NCI-H524 treated with DMSO at 0.1 percent for 48 hours (cell line): ENCODE measurements around the gene ALPK3.

Source experiments
- DNase-seq: peaks from one replicate; lab custom pipeline; 2025; lab: John Stamatoyannopoulos, UW

Gene ALPK3, protein sequence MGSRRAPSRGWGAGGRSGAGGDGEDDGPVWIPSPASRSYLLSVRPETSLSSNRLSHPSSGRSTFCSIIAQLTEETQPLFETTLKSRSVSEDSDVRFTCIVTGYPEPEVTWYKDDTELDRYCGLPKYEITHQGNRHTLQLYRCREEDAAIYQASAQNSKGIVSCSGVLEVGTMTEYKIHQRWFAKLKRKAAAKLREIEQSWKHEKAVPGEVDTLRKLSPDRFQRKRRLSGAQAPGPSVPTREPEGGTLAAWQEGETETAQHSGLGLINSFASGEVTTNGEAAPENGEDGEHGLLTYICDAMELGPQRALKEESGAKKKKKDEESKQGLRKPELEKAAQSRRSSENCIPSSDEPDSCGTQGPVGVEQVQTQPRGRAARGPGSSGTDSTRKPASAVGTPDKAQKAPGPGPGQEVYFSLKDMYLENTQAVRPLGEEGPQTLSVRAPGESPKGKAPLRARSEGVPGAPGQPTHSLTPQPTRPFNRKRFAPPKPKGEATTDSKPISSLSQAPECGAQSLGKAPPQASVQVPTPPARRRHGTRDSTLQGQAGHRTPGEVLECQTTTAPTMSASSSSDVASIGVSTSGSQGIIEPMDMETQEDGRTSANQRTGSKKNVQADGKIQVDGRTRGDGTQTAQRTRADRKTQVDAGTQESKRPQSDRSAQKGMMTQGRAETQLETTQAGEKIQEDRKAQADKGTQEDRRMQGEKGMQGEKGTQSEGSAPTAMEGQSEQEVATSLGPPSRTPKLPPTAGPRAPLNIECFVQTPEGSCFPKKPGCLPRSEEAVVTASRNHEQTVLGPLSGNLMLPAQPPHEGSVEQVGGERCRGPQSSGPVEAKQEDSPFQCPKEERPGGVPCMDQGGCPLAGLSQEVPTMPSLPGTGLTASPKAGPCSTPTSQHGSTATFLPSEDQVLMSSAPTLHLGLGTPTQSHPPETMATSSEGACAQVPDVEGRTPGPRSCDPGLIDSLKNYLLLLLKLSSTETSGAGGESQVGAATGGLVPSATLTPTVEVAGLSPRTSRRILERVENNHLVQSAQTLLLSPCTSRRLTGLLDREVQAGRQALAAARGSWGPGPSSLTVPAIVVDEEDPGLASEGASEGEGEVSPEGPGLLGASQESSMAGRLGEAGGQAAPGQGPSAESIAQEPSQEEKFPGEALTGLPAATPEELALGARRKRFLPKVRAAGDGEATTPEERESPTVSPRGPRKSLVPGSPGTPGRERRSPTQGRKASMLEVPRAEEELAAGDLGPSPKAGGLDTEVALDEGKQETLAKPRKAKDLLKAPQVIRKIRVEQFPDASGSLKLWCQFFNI (N-terminal part only)

DNA sequence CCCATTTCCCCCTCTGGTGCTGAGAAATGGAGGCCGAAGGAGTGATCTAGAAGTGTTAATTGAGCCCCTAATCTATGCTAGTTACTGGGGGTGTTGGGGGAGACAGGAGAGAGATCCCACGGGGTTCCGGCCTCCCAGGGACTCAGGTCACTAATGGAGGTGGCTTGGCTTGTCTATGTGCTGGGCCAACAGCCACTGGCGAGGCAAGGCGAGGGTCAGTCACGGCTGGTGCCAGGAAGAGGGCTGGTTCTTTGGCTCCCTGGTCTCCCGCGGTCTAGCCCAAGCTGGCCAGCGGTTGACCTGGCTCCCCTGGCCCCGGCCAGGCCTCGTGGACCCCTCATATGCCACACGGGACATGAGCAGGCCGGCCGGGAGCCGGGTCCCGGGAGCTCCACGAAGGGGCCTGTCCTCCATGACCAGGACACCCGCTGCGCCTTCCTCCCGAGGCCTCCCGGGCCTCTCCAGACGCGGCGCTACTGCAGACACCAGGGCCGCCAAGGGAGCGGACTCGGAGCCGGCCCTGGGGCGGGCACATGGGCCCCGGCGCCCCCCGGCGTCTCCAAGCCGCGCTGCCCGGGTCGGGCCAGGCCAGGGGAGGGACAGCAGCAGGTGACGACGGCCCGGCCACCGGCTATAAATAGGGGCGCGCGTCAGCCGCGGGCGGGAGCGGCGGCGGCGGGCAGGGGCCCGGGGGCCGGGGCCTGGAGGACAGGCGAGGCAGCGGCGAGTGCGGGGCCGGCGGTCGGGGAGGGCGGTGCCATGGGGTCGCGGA, at the start of gene ALPK3:
Gene ALPK3 (plus strand): TSS at position 663 of the 772 bp plus-strand sequence. CDS start 97 bp downstream, at position 760.
- no peak for DNase-seq

DNA sequence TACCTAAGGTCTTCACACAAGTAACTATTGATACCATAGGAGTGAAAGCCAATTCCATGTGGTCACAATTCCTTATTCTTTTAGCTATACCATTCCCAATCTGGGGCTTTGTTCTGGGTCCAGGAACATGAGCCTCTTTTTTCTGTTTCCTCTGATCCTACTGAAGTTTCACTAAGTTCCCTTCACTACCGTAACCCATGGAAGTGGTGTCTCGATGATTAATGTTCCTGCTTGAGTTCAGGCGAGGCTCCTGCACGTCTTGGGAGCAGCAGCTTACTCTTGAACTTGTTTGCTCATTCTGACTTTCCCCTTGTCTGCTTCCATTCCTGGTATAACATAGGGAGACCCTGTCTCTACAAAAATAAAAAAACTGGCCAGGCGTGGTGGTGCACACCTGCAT, 45.1 kb upstream of the ALPK3 start:
- no peak for DNase-seq

DNA sequence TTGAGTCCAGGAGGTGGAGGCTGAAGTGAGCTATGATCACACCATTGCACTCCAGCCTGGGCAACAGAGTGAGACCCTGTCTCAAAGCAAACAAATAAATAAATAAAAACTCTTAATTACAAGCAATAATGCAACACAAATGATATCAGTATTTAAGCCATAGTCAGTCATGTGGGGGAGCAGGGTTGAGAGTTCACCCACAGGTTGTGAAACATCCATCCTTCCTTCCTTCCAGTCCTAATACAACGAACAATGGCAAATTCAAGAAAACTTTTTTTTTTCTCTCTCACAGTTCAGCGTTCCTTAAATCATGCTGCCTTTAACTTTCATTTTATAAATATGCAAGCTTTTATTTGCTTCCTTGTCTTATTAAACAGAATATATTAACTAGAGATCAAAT, 44.7 kb upstream of the ALPK3 start:
- no peak for DNase-seq

DNA sequence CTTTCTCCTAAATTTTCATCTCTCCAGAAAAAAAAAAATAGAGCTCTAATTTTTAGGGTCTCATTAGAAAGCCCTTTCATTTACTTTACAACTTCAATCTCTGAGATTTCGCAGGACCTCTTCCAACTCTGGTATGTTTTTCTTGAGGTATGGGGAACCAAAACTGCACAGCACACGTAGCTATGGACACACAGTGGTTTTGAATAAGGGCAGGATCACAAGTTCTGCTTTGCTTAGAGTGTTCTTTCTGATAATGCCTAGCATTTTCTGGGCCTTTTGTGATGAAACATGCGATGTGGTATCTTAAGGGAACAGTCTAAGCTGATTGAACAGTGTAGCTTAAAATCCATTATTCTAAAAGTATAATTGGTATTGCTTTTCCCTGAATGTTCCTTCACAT, 43.4 kb upstream of the ALPK3 start:
- no peak for DNase-seq

DNA sequence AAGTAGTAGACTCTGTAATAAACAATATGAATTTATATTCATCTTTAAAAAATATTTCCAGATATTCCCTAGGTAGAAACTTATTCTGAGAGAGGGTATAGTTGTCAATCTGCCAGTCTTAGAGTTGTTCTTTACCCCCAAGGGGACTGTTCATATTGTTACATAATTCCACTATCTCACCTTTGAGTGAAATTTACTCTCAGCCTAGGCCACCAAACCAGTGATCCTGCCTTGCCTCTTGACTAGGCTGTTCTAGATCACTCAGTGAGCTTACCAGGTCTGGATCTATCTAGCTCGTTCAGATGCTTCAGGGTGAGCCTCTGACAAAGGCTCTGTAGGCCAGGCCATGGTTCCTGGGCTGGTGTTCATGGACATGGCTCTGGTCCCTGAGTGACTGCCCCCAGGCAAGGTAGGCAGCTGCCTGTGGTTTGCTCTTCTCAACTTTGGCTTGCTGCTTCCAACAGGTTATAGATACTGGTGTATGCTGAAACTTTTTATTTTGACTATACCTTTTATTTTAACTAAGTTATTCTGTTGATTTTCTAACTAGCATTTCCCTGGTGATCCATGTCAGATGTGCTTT, 41.2 kb upstream of the ALPK3 start:
- no peak for DNase-seq

DNA sequence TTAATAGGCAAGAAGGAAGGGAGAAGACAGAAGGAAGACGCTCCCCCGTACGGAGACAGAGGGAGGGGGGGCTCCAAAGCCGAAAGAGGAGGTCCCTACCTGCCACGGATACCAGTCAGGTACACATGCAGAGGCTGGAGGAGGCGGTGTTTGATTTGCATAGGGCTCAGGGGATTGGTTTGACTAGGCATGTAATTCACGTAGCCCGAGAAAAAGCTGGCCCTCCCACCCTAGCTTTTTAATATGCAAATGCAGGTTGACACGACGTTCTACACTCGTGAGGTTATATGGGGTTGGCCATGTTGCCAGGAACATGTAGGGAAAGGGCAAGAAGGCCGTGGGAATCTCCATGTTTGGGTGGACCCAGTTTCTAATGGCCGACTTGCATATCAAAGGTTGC, 39.0 kb upstream of the ALPK3 start:
- no peak for DNase-seq

DNA sequence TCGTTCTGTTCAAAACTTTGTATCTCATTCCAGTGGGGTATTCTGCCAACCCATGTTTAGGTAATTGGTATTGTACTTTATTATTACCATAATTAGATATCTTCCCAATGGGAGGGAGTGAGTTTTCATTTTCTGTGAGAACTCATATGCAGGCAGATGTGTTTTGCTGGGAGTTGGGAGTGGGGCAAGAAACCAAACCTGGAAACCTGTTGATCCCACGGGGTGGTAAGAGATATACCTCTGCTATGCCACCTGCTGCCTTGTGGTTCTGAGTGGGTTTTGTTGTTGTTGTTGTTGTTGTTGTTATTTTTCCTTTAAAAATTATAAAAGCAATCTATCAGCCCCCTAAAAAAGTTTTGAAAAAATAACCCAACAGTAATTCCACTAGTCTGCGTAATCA, 36.7 kb upstream of the ALPK3 start:
- no peak for DNase-seq

DNA sequence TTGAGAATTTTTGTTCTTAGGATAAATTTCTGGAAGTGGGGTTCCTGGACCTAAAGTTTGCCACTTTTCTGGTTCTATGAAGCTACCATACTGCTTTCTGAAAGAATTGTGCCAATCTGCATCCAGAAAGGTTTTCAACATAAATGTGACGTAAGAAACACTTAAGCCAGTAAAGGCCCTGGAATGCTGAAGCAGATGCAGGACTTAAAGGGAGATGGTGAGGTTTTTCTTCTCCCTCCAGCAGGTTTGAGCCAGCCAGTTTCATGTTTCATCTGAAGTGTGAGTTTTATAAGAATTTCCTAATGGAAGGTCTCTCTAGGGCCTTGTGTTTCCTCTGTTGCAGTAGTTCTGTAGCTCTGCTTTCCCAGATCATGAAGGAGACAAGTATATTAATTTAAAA, 35.7 kb upstream of the ALPK3 start:
- DNase-seq = no peak

DNA sequence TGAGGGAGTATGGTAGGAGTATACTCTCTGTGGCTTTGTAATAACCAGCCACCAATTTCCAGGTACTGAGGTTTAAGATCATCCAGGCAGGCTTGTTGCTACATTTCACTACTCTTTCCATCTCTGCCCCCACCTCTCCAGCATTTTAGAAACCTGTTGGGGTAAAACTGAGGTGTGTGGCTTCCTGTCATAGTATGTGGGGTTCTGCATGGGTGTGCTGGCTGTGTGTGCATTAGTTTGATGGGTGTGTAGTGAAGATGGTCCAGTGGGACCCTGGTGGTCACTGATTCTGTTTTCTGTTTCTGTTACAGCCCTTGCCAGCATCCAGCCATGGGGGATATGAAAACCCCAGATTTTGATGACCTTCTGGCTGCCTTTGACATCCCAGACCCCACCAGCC, 34.8 kb upstream of the ALPK3 start:
- DNase-seq = no peak

DNA sequence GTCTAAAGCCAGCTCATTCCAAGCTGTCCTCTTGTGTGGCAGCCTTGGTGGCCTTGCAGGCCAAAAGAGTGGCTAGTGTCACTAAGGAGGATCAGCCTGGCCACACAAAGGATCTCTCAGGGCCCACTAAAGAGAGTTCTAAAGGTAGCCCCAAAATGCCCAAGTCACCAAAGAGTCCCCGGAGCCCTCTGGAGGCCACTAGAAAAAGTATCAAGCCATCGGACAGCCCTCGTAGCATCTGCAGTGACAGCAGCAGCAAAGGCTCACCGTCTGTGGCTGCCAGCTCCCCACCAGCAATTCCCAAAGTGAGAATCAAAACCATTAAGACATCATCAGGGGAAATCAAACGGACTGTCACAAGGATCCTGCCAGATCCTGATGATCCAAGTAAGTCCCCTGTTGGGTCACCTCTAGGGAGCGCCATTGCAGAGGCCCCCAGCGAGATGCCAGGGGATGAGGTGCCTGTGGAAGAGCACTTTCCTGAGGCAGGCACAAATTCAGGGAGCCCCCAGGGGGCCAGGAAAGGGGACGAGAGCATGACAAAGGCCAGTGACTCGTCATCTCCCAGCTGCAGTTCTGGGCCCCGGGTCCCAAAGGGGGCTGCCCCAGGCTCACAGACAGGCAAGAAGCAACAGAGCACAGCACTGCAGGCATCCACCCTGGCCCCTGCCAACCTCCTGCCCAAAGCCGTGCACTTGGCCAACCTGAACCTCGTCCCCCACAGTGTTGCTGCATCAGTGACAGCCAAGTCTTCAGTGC, 33.5 kb upstream of the ALPK3 start:
- no peak for DNase-seq

DNA sequence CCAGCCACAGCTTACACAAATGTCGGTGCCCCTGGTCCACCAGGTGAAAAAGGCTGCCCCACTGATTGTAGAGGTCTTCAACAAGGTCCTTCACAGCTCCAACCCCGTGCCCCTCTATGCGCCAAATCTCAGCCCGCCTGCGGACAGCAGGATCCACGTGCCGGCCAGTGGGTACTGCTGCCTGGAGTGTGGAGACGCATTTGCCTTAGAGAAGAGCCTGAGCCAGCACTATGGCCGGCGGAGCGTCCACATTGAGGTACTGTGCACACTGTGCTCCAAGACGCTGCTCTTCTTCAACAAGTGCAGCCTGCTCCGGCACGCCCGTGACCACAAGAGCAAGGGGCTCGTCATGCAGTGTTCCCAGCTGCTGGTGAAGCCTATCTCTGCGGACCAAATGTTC, 32.9 kb upstream of the ALPK3 start:
- no peak for DNase-seq

DNA sequence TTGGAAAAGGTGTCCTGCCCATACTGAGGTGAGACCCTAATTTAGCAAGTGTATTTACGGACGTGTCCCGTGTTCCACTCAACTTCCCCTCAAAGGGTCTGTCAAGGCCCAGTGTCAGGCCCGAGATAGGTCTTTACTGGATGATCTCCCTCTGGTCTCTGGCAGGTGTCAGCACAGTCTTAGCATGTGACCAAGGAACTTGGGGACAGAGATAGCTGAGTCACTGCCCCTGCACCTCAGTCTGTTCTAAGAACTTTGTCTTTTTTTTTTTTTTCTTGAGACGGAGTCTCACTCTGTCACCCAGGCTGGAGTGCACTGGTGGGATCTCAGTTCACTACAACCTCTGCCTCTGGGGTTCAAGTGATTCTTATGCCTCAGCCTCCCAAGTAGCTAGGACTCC, 32.1 kb upstream of the ALPK3 start:
- no peak for DNase-seq

DNA sequence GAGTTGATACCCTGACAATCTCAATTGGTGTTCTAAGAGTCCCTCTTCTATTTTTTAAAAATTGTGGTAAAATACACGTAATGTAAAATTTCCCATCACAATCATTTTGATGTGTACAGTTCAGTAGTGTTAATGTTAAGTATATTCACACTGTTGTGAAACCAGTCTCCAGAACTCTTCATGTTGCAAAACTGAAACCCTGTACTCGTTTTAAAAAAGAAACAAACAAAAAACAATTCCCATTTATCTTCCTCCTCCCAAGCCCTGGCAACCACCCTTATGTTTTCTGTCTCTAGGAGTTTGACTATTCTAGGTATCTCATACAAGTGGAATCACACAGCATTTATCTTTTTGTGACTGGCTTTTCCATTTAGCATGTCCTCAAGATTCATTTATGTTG, 28.7 kb upstream of the ALPK3 start:
- DNase-seq = no peak

DNA sequence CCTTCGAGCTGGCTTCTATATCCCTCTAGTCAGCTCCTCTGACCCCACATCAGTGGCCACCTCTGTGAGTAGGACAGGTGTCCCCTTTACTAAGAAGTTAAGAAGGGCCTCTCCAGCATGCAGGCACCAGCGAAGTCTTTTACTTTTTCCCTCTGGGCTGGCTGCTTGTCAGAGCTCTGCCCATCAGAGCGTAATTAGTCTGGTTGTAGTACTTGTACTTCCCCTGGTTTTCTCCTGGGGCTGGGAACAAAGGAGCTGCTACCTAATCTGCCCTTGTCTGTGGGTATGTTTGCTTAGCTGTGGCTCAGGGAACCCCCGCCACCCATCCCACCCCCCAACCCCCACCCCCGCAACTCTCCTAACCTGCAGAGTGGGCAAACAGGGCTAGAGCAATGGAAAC, 27.4 kb upstream of the ALPK3 start:
- DNase-seq = no peak

DNA sequence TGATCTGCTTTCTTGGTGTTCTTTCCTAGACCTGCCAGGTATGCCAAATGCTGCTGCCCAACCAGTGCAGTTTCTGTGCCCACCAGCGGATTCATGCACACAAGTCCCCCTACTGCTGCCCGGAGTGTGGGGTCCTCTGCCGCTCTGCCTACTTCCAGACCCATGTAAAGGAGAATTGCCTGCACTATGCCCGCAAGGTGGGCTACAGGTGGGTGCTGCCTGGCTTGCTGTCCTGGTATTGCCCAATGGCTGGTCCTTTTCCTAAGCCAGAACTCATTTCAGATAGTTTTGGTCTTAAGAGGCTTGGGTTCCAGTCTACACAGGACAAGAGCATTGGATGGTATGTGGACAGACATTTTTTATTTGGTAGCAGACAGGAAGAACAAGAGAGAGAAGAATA, 26.5 kb upstream of the ALPK3 start:
- DNase-seq = no peak

DNA sequence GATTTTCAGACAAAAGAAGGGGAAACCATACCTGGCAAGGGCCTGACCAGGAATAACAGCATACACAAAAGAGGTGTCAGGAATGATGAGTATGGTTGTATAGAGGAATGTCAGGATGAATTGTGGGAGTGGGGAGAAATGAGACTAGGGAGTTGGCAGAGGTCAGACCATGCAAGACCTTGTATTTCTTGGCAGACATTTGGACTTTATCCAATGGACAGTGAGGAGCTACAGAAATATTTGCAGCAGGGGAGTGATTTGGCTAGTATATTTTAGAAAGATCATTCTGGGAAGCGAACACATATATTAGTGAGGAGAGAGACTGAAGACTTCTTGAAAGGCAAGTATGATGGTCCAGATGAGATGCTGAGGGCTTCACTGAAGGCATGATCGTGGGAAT, 25.4 kb upstream of the ALPK3 start:
- no peak for DNase-seq

DNA sequence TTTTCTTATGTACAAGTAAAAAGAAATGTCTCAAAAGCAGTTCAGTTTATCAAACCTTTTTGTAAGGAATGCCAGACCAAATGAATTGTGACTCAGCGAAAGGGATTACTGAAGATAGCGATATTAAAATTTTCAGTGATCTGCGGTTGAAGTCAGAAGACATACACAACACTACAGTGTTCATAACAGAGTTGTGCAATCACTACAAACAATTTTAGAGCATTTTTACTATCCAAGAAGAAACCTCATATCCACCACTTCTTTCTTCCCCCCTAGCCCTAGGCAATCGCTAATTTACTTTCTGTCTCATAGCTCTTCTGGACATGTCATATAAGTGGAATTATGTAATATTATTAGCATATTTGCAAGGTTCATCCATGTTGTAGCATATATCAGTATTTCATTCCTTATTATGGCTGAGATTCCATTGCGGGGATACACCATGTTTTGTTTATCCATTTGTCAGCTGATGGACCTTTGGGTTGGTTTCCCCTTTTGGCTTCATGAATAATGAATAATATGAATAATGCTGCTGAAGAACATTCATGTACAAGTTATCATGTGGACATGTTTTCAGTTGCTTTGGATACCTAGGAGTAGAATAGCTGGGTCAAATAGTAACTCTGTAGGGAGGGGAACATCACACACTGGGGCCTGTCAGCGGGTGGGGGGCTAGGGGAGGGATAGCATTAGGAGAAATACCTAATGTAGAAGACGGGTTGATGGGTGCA, 23.6 kb upstream of the ALPK3 start:
- DNase-seq = no peak

DNA sequence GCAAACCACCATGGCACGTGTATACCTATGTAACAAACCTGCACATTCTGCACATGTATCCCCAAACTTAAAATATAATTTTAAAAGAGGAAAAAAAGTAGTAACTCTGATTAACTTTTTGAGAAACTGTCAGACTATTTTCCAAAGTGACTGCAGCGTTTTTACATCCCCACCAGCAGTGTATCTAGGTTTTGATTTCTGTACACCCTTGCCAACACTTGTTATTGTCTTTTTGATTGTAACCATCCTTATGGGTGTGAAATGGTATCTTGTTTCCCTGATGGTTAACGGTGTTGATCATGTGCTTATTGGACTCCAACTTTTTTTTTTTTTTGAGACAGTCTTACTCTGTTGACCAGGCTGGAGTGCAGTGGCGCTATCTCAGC, 23.0 kb upstream of the ALPK3 start:
- DNase-seq = no peak

DNA sequence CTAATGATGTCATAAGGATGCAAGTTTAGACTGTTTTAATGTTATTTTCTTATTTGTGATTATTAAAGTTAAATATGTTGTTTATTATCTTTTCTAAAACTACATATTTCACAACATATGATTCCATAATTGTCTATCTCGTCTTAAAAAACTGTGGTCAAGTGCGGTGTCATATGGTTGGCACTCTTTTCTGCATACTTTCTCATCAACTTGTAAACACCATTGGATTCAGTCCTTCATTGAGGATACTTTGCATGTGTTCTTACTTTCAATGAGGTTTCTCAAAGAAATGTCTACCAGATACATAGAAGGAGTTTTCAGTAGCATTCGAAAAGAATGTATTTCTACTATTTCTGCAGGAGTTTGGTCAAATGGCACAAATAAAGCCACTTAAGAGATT, 22.0 kb upstream of the ALPK3 start:
- DNase-seq = no peak

DNA sequence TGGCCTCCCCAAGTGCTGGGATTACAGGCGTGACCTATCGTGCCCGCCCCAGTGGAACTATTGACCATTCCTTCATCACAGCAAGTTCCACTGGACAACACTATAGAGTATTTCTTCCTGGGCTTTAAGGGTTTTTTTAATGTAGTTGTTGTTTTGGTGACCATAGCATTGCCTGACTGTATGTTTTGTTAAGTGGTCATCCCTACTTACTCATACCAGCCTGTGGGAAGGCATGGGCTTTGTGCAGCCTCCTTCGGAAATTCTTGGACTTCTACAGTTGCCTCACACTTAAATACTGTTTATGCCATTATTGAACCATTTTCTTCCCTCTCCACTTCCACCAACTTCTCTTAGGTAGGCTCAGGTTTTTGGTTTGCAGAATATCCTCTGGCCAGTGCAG, 19.9 kb upstream of the ALPK3 start:
- DNase-seq = no peak
